HG03342 (cell line): ENCODE data around the gene TWIST2.

Experiments used
- ATAC-seq: cut with Tn5 transposase; IDR thresholded peaks from one replicate; pipeline ENCODE4 v1.9.1; 2021; ENCODE audit warnings: mild to moderate bottlenecking, moderate library complexity; ENCODE audit not compliant: unreplicated experiment

TWIST2 gene

DNA sequence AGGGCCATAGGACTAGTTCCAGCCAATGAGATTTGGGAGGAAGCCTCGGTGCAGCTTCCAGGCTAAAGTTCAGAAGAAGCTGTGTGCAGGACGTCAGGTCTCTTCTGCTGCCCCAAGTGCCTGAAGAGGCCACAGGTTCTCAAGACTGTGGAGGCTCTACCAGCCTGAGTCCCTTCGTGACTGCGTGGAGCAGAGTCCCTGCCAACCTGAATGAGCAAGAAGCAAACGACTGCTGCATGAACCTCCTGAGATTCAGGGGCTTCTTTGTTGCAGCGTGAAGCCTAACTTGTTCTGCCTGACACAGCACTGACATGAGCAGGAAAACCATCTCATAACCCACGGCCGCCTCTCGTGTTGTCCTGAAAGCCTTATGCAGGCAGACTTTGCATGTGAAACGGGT, 39.7 kb downstream of the TWIST2 start:
- ATAC-seq: no peak

DNA sequence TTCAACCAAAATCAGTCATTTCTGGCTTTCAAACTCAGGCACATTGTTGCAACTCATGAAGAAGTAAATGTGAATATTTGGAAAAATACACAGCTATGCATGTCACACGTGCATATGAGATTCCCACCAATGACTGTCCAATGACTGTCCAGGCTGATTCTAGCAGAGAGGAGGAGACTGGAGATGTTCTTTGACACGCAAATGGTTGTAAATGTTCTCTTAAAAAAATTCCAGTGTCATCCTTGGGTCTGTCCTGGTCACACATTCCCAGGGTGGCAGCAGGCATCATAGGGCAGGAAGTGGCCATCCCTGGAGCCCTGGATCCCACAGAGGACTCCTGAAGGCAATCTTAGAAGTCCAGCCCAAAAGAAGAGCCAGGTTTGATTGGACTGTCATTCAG, 40.9 kb downstream of the TWIST2 start:
- ATAC-seq: no peak

DNA sequence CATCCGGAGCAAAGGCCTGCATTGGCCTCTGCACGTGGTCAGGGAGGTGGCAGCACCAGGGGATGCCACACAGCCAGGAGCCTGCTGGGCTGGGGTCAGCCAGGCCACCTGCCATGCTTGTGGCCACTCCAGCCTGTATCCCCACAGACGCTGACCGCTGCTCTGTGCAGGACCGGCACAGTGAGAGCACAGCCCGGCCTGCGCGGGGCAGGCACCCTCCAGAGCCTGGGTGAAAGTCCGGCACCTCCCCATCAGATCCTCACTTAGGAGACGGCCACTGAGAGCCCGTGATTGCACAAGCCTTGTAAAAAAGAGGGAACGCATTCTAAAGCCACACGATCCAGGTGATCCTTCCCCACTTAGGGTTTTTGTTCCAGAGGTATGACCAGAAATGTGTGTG, 42.2 kb downstream of the TWIST2 start:
- ATAC-seq: no peak

DNA sequence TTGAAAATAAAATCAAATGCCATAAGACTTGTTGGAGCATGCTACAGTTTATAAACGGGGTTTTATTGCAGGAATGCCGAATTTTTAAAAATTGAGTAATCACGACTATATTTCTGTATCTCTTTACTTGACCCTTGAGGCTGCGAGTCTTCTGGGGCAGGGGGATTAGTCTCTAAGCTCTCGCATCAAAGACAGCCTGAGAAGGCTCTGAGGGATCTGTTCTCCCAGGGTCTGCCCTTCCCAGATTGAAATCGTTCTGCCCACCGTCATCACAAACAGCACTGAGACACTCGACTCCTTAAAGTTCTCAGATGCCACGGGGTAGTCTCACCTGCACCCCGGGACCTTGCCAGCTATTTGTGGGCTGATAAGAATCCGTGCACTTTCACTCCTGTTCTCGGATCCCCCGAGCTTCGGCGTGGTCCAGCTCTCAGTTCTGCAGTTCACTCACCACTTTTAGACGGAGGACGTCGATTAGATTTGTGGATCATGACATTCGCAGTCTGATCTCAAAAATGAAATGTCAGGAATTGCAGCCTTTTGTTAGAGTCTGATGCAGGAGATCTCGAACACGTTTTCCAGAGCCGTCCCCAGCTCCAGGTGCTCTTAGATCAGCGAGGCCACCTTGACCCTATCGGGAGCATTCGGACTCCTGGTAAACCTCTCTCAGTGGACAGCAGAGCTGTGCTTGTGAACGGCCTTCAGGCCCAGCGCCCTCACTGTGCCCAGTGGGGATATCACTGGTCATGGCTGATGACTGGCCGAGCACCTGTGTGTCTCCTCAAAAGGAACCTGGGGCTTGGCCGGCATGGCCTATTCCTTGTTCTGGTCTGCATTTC, 43.0 kb downstream of the TWIST2 start:
- no peak for ATAC-seq

DNA sequence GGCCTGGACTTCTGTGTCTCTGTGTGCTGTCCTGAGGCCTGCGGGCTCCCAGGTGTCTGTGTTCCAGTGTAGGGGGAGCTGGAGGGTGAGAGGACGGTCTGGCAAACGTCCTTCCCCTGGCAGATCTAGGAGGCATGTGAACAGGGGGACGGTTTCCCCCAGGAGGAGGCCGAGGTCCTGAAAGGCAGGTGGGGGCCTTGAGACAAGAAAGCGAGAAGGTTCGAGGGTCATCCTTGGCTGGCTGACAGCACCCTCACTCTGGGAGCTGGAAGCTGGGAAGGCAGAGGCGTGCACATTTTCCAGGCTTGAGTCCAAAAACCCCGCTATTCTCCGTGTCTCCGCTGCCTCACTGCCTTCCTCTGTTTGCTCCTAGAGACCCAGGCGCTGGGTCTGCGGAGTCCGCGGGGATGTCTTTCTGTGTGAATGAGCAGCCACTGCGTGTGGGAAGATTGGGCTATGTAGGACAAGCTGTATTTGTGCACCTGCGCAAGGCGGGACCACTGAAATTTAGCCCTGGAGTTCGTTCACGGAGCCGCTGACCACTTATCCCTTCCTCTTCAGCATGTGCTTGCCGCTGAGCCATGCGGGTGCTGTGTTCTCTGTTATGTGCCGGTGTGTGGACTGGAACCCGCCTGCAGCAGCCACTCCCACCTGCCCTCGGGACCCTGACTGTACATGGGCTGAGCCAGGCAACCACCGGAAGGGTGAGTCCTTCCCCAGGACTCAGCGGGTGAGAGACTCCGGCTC, 43.7 kb downstream of the TWIST2 start:
- no peak for ATAC-seq

GRCh38 chr2:238892204-238892500, 44.3 kb downstream of the TWIST2 start:
- no peak for ATAC-seq

DNA sequence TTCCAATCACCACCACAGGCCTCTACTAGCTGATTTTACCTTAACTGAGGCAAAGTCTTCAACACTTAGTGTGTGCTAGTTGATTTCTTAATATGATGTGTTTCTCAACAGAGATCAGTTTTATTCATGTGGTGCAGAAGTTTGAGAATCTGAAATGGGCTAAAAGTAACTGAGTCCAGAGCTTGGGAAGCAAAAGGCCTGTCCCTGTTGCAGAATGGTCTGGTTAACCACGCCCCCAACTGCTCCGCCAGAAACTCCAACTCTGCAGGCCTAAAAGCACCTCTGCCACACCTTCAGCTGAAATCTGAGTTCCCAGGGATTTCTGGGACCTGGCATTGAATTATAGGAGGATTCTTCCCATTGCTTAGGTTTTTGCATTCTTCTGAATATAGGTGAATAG, 44.9 kb downstream of the TWIST2 start:
- no peak for ATAC-seq

GRCh38 chr2:238893349-238894000, 45.6 kb downstream of the TWIST2 start:
- ATAC-seq: no peak

GRCh38 chr2:238894226-238894949, 46.5 kb downstream of the TWIST2 start:
- ATAC-seq: no peak

GRCh38 chr2:238894950-238895298, 47.0 kb downstream of the TWIST2 start:
- ATAC-seq: no peak

DNA sequence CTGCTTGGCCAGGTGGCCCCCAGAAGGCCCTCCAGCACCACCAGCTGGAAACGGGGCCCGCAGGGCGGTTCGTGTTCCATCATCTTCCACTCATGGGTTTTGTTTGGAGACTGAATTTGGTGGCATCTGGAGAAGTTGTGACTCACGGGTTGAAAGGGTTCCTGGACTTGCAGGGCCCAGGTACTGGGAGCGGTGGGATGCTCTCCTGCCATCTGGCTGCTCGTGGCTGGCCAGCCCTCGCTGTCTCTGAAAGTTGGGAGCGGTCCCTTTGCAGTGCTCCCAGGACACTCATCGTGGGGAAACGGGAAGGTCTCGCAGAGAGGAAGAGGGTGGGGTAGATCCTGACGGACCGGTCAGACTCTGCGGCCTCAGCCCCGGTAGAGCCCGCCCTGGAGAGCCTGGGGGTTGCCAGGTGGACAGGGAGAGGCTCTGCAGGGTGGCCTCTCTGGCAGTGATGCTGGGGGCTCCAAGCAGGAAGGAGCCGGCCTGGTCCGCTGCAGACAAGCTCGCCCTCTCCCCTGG, 47.5 kb downstream of the TWIST2 start:
- no peak for ATAC-seq

DNA sequence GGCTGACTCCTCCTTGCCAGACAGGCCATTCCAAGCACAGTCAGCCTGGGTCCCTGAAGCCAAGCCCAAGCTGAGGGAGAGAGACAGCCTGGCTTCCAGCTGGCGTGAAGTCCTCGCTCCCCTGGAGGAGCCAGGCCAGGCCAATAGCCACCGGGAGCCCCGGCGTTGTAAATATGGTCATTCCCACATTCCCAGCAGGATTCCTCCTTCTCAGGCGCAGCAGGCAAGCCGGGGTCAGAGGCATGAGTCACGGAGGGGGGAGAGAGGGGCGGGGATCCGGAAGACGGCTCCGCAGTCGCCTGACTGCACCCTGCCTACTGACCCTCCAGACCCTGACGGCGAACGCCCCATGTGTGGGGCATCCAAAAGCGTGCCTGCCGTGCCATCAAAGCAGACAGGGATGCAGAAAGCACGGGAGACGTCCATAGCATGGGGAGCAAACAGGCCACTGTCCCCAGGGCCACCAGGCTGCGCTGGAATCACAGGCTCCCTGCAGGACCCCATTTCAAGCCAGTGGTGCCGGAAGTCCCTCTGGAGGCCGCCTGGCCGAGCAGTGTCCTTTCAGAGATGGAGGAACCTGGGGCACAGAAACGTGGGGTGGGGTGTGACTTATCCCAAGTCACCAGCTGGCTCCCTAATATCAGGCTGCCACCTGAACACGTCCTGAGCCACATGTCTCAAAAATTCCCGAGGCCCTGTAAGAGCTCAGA, 48.2 kb downstream of the TWIST2 start:
- ATAC-seq: no peak

DNA sequence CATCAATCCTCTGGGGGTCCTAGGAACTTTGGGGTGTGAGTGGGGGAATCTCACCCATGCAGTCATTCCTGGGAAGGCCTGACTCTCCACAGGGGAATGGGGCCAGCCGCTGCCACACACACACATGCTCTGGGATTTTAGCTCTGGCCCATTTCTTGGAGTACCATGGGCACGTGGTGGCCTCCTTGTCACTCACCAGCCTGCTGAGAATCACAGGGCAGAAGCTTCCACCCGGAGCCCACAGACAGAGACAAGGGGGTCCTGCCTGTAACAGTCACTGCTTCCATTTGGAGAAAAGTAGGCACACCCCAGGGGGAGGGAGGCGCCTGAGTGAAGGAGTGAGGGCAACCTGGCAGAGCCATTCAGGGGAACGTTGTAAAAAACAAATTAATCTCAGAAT, 48.8 kb downstream of the TWIST2 start:
- no peak for ATAC-seq

DNA sequence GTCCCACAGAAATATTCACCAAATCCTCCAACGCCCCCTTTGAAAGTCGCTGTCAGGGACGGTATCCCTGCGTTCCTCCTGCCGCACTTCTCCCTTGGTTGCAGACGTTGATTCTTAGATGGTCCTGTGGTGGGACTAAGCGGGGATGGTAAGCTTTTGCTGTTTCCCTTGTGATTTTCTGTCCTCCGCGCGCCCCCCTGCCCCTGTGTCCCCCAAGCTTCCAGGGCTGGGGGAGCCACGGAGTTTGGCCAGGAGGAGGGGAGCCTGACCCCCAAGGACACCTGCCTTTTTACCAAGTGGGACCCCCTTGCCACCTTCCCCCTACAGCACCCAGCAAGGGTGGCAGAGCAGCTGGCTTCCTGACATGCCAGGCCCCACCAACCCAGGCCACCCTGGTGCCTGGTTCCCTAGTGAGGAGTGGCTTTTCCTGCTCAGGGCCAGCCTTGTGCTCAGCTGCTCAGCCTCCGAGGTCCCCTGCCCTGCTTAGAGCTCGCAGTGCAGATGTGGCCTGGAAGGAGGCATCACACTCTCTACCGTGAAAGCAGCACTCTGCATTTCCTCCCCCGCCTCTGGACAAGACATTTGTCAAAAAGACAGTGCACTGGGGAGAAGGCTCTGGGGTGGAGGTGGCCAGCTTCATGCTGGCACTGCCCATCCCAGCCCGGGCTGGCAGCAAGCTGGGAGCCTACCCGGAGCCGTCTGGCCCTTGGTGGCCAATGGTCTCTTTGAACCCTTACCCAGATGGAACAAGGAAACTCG, 49.4 kb downstream of the TWIST2 start:
- ATAC-seq: no peak

DNA sequence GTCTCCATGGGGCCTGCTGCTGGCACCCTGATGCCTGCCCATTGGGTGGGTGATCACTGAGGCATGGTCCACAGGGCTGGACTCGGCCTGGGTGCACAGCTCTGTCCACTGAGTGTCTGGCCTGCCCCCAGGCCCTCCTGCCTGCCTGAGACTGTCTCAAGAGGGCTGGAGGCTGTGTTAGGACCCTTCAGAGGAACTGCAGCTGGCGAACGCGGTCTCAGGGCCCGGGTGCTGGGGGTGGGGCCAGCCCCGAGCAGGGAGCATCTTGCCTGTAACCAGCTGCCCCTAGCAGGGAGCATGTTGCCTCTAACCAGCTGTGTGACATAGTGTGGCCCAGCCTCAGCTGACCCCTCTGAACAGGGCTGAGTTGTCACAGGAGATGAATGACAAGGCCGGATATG, 50.0 kb downstream of the TWIST2 start:
- ATAC-seq: no peak

- ATAC-seq: no peak
These were observed 50.8 kb downstream of the TWIST2 start for GRCh38 chr2:238898534-238899281.

- no peak for ATAC-seq
These were observed 51.5 kb downstream of the TWIST2 start for GRCh38 chr2:238899386-238899785.

DNA sequence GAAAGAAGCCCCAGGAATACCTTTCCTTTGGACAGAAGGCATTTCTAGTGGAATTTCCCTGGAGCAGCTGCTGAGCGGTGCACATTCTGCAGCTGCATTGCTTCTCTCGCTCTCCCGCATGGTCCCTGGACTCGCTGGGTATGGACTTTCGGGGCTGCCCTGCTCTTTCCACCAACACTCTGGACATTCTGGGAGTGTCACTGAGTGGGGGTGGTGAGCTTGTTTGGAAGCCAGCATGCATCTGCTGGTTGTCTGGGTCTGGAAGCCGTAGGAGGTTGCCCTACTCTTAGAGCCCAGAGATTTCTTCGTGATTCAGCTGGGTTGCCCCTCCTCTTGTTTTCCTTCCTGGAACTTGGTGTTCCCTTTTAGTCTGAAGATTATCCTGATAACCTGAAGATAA, 52.6 kb downstream of the TWIST2 start:
- no peak for ATAC-seq

GRCh38 chr2:238901461-238902057, 53.7 kb downstream of the TWIST2 start:
- ATAC-seq: no peak
